H1 (cell line): ENCODE results near the gene TCEANC2. TPM values are rescaled to one million over a fixed set of nuclear protein-coding genes. Genes with fewer than 3 reads are reported as not detected.

Experiments used
- CTCF ChIA-PET: fragments of 300-600 bp; sonication (Branson Sonifier 250); formaldehyde crosslinking; loops from one replicate; lab custom pipeline; 2021; ENCODE audit not compliant: partially characterized antibody; lab: Charles Lee
- POLR2A ChIA-PET: fragments of 300-600 bp; sonication (Branson Sonifier 250); formaldehyde crosslinking; loops from one replicate; lab custom pipeline; 2021; ENCODE audit warnings: inconsistent platforms; ENCODE audit not compliant: partially characterized antibody; lab: Charles Lee
- DNase-seq, 2 experiments: peaks; one replicate each; pipeline versions ENCODE4 v3.0.0 to v3.0.0-alpha.2; 2010 to 2022; ENCODE audit warnings: low spot score in 2 of 2, low read depth in 1 of 2, mixed read lengths in 1 of 2
- FAIRE-seq: peaks from 2 replicates; lab custom pipeline; 2011; peaks lifted over from hg19 to GRCh38; lab: Jason Lieb, UNC
- H2AFZ ChIP-seq: 2 replicates; pipeline ENCODE4 v1.8.1; 2012; ENCODE audit warnings: low read length, inconsistent platforms
- H2AK5ac ChIP-seq: 2 replicates; pipeline ENCODE4 v1.6.1; 2013; ENCODE audit warnings: low read depth, low read length
- H2BK120ac ChIP-seq: replicated peaks from 2 replicates; pipeline ENCODE3; 2013; ENCODE audit warnings: low read depth, low read length, inconsistent platforms
- H2BK12ac ChIP-seq: 2 replicates; pipeline ENCODE4 v1.6.1; 2013; ENCODE audit warnings: low read depth, low read length
- H2BK15ac ChIP-seq: 2 replicates; pipeline ENCODE4 v1.6.1; 2013; ENCODE audit warnings: low read length
- H2BK20ac ChIP-seq: 2 replicates; pipeline ENCODE4 v1.6.1; 2013; ENCODE audit warnings: low read length
- H2BK5ac ChIP-seq: 2 replicates; pipeline ENCODE4 v1.6.1; 2013; ENCODE audit warnings: low read depth, low read length
- H3K14ac ChIP-seq: 2 replicates; pipeline ENCODE4 v1.6.1; 2013; ENCODE audit warnings: inconsistent platforms; ENCODE audit not compliant: insufficient read length
- H3K18ac ChIP-seq: 2 replicates; pipeline ENCODE4 v1.6.1; 2013; ENCODE audit warnings: low read length; ENCODE audit errors: extremely low read depth
- H3K23ac ChIP-seq: 2 replicates; pipeline ENCODE4 v1.6.1; 2013; ENCODE audit warnings: inconsistent platforms; ENCODE audit not compliant: insufficient read length
- H3K23me2 ChIP-seq: 2 replicates; pipeline ENCODE4 v1.6.1; 2013; ENCODE audit warnings: low read depth, low read length
- H3K27ac ChIP-seq: 2 replicates; pipeline ENCODE4 v1.6.1; 2011; ENCODE audit warnings: low read depth, low read length, inconsistent platforms
- H3K27me3 ChIP-seq, 4 experiments: replicated peaks in 1 of 4; 1 replicate in 1 of 4; 2 replicates in 3 of 4; pipeline versions ENCODE4 v1.6.1 to v1.8.1; 2011 to 2013; ENCODE audit warnings: low read length in 3 of 4, mild to moderate bottlenecking in 3 of 4, inconsistent platforms in 2 of 4, mixed read lengths in 2 of 4, moderate library complexity in 1 of 4; ENCODE audit not compliant: control insufficient read depth in 3 of 4, insufficient read depth in 3 of 4; ENCODE audit errors: extremely low read depth in 1 of 4
- H3K36me3 ChIP-seq, 4 experiments: 2 replicates each; pipeline versions ENCODE4 v1.6.1 to v1.8.1; 2011 to 2013; ENCODE audit warnings: mild to moderate bottlenecking in 4 of 4, low read length in 3 of 4, moderate library complexity in 2 of 4, control low read depth in 1 of 4, inconsistent platforms in 1 of 4; ENCODE audit not compliant: insufficient read depth in 4 of 4, control insufficient read depth in 2 of 4
- H3K4ac ChIP-seq: replicated peaks from 2 replicates; pipeline ENCODE3; 2013; ENCODE audit warnings: low read length, low read depth, mixed read lengths, inconsistent platforms; ENCODE audit not compliant: insufficient read length
- H3K4me1 ChIP-seq, 4 experiments: replicated peaks in 1 of 4; 1 replicate in 1 of 4; 2 replicates in 3 of 4; pipeline versions ENCODE4 v1.6.1 to v1.8.1; 2011 to 2013; ENCODE audit warnings: low read length in 3 of 4, inconsistent platforms in 2 of 4, mixed read lengths in 1 of 4; ENCODE audit not compliant: insufficient read depth in 4 of 4, control insufficient read depth in 3 of 4
- H3K4me2 ChIP-seq, 2 experiments: 2 replicates each; pipeline versions ENCODE4 v1.6.1 to v1.8.1; 2011 to 2013; ENCODE audit warnings: low read depth in 2 of 2, low read length in 2 of 2, control low read depth in 1 of 2, inconsistent platforms in 1 of 2, mild to moderate bottlenecking in 1 of 2; ENCODE audit not compliant: insufficient read depth in 1 of 2
- H3K4me3 ChIP-seq, 4 experiments: fragments of 200-600, 300-600 bp in 1 of 4; sonication (generic), shearing (Covaris generic), sonication (Bioruptor Twin) in 1 of 4; 2 replicates each; pipeline versions ENCODE4 v1.5.1 to v1.8.1; 2011 to 2016; ENCODE audit warnings: low read length in 4 of 4, low read depth in 3 of 4, control low read depth in 2 of 4, inconsistent platforms in 2 of 4, mild to moderate bottlenecking in 2 of 4, mixed read lengths in 1 of 4, moderate library complexity in 1 of 4; ENCODE audit not compliant: insufficient read depth in 2 of 4; ENCODE audit errors: extremely low read depth in 1 of 4
- H3K56ac ChIP-seq: replicated peaks from 2 replicates; pipeline ENCODE3; 2013; ENCODE audit warnings: low read depth, mild to moderate bottlenecking, mixed read lengths, low read length, inconsistent platforms; ENCODE audit not compliant: insufficient read length
- H3K79me1 ChIP-seq: 2 replicates; pipeline ENCODE4 v1.6.1; 2013; ENCODE audit warnings: low read depth, low read length, control low read depth
- H3K79me2 ChIP-seq, 2 experiments: 2 replicates each; pipeline versions ENCODE4 v1.6.1 to v1.8.1; 2012 to 2013; ENCODE audit warnings: low read length in 2 of 2, mild to moderate bottlenecking in 2 of 2, inconsistent platforms in 1 of 2; ENCODE audit not compliant: insufficient read depth in 2 of 2, control insufficient read depth in 1 of 2
- H3K9ac ChIP-seq, 4 experiments: replicated peaks in 1 of 4; 1 replicate in 1 of 4; 2 replicates in 3 of 4; pipeline versions ENCODE4 v1.6.1 to v1.8.1; 2011 to 2013; ENCODE audit warnings: low read depth in 3 of 4, low read length in 3 of 4, control low read depth in 2 of 4, mild to moderate bottlenecking in 2 of 4, moderate library complexity in 2 of 4, inconsistent platforms in 1 of 4; ENCODE audit errors: extremely low read depth in 1 of 4
- H3K9me3 ChIP-seq, 2 experiments: 2 replicates each; pipeline versions ENCODE4 v1.6.1 to v1.8.1; 2012 to 2013; ENCODE audit warnings: mild to moderate bottlenecking in 2 of 2, moderate library complexity in 2 of 2, control low read depth in 1 of 2, inconsistent platforms in 1 of 2, low read depth in 1 of 2, low read length in 1 of 2, mixed read lengths in 1 of 2; ENCODE audit not compliant: insufficient read depth in 2 of 2
- H4K20me1 ChIP-seq, 2 experiments: replicated peaks in 1 of 2; 2 replicates each; pipeline versions ENCODE3 to v1.8.1; 2011 to 2013; ENCODE audit warnings: inconsistent platforms in 2 of 2, low read length in 2 of 2, mild to moderate bottlenecking in 1 of 2; ENCODE audit not compliant: insufficient read depth in 2 of 2, control insufficient read depth in 1 of 2
- H4K5ac ChIP-seq: 2 replicates; pipeline ENCODE4 v1.6.1; 2013; ENCODE audit warnings: low read length, low read depth, mixed read lengths, inconsistent platforms; ENCODE audit not compliant: insufficient read length
- H4K8ac ChIP-seq: 2 replicates; pipeline ENCODE4 v1.8.0; 2013; ENCODE audit warnings: mild to moderate bottlenecking, moderate library complexity, low read length, inconsistent platforms; ENCODE audit not compliant: insufficient read depth; ENCODE audit errors: extremely low read depth
- H4K91ac ChIP-seq: replicated peaks from 2 replicates; pipeline ENCODE3; 2013; ENCODE audit warnings: low read length, mixed read lengths, inconsistent platforms; ENCODE audit not compliant: insufficient read length
- ATF2 ChIP-seq: IDR thresholded peaks from 2 replicates; pipeline ENCODE4 v1.6.1; 2012; ENCODE audit warnings: low read length, inconsistent platforms
- CBX5 ChIP-seq: fragments of 300-800, 300-1000 bp; sonication (generic); IDR thresholded peaks from 2 replicates; pipeline ENCODE4 v1.7.1; 2016; ENCODE audit warnings: antibody characterized with exemption, low read length, low read depth
- SIN3A ChIP-seq, 2 experiments: IDR thresholded peaks in 1 of 2; conservative IDR thresholded peaks in 1 of 2; 2 replicates each; pipeline ENCODE4 v1.6.1; 2011 to 2012; ENCODE audit warnings: low read length in 2 of 2, improper control_type of control experiment in 1 of 2, low read depth in 1 of 2, mild to moderate bottlenecking in 1 of 2
- SIRT6 ChIP-seq: IDR thresholded peaks from one replicate; pipeline ENCODE4 v1.7.1; 2012; ENCODE audit warnings: low read length, inconsistent platforms
- SIX5 ChIP-seq: IDR thresholded peaks from 2 replicates; pipeline ENCODE4 v1.6.1; 2011; ENCODE audit warnings: mild to moderate bottlenecking, low read depth, low read length
- WGBS, 2 experiments: shearing (Covaris generic) in 1 of 2; methylation state at CpG; one replicate each; pipeline versions ENCODE4 v1.1.6 to v1.1.7; 2013 to 2015; ENCODE audit warnings: low lambda C conversion rate in 2 of 2, mixed read lengths in 2 of 2, inconsistent platforms in 1 of 2, low coverage in 1 of 2, missing lambda C conversion rate in 1 of 2; ENCODE audit not compliant: insufficient replicate concordance in 2 of 2, insufficient coverage in 1 of 2, insufficient read length in 1 of 2; ENCODE audit errors: extremely low coverage in 1 of 2, missing lambda C conversion rate in 1 of 2; 5-methylcytosine and 5-hydroxymethylcytosine counted together
- polyA plus RNA-seq, 7 experiments: library from polyadenylated mRNA; depleted of rRNA in 3 of 7; stranded (reverse) in 5 of 7; unstranded in 2 of 7; fragments of >200 nt in 5 of 7; fragments of 200-250 nt in 2 of 7; gene quantifications; 1 replicate in 5 of 7; 2 replicates in 1 of 7; 4 replicates in 1 of 7; pipeline versions ENCODE4 v1.2.1 to v1.2.3, GENCODE V29; 2011 to 2013; ENCODE audit warnings: missing spikeins in 2 of 7, mixed read lengths in 2 of 7
- total RNA-seq: library from RNA; stranded (reverse); fragmentation: NEBNext Ultra II Directional; extraction: Animal tissue kit (Norgen Biotek cat#: 25700); gene quantifications from 2 replicates; pipeline ENCODE4 v1.2.1, GENCODE V29; 2021

TCEANC2 gene
- total and polyA plus RNA-seq, 2 of the 8 experiments (the other 6 are each of a cell fraction or from before 2014, with no cell fraction given), result 4.2 to 8.2 TPM

- no peak overlapping the region for H3K27ac ChIP-seq
- DNase-seq, result no peak
- no peak overlapping the region; the same call in 1 of the 2 replicates for H3K18ac ChIP-seq
- no peak overlapping the region for H3K4me3 ChIP-seq
- no peak for TF ChIP-seq SIRT6
- no peak for TF ChIP-seq CBX5
- TF ChIP-seq SIX5, result no peak
- no peak for TF ChIP-seq ATF2
- TF ChIP-seq SIN3A (conservative IDR thresholded peaks at IDR 0.05 in 1 of 2, IDR thresholded peaks at IDR 0.05 in 1 of 2; ENCODE audit: low read depth in 1 of 2, low read length in 2 of 2), result no peak
- no peaks in the 10 kb centered on the region for H3K27me3 ChIP-seq
- H3K36me3 ChIP-seq, result no peaks in the 10 kb centered on the region
- ChIA-PET POLR2A (no interaction called here), CTCF (interaction anchor here (0.6 to 9.9 kb wide), 6 partner anchors 7 to 167 kb away, joined by 3 to 110 read pairs (median 8); no protein-coding TSS in a partner anchor)
- H4K91ac ChIP-seq, result no peak overlapping the region
- no peak overlapping the region for H2BK5ac ChIP-seq
- no peaks in the 10 kb centered on the region for H3K79me2 ChIP-seq
- no peak overlapping the region for H4K5ac ChIP-seq
- H3K4ac ChIP-seq, result no peak overlapping the region
- H2BK12ac ChIP-seq, result no peak overlapping the region
- no peaks in the 10 kb centered on the region for H3K23me2 ChIP-seq
- H3K23ac ChIP-seq, result no peak overlapping the region
- no peak overlapping the region for H2BK120ac ChIP-seq
- no peak overlapping the region for H2BK20ac ChIP-seq
- H4K20me1 ChIP-seq, result no peaks in the 10 kb centered on the region
- H3K4me1 ChIP-seq, result peaks cover 12 to 24% (median 16%) of the 10 kb centered on the region in 4 experiments
- no peaks in the 10 kb centered on the region for H3K79me1 ChIP-seq
- no peak overlapping the region for H2BK15ac ChIP-seq
- no peak for FAIRE-seq
- H4K8ac ChIP-seq, result no peak overlapping the region
- no peak overlapping the region for H2AK5ac ChIP-seq
- H2AFZ ChIP-seq, result no peak overlapping the region
- no peaks in the 10 kb centered on the region for H3K9me3 ChIP-seq
- no peak overlapping the region for H3K4me2 ChIP-seq
- H3K14ac ChIP-seq, result no peak overlapping the region
- H3K9ac ChIP-seq, result no peak overlapping the region
- 82% methylated on average over 2 of the region's 2 CpGs; no CpG with 5 or more reads in 1 of the 2 experiments for WGBS, 2 experiments
- no peak overlapping the region for H3K56ac ChIP-seq
These were observed 79.1 kb downstream of the TCEANC2 start for GRCh38 chr1:54132495-54132894.
